HepG2 (cell line): ENCODE results near the gene ZDHHC6. TPM values are rescaled to one million over a fixed set of nuclear protein-coding genes. Genes with fewer than 3 reads are reported as not detected.

Experiments
- DDIT3 ChIP-seq: sonication (generic); formaldehyde crosslinking; IDR thresholded peaks from 2 replicates; pipeline ENCODE4 v1.4.0; 2020; ENCODE audit warnings: mild to moderate bottlenecking, missing genetic modification reagents
- DR1 ChIP-seq: sonication (generic); formaldehyde crosslinking; IDR thresholded peaks from 2 replicates; pipeline ENCODE4 v1.8.0; 2021; ENCODE audit warnings: mild to moderate bottlenecking, missing genetic modification reagents, inconsistent platforms
- ELF3 ChIP-seq: IDR thresholded peaks from 2 replicates; pipeline ENCODE4 v1.6.1; 2016; ENCODE audit warnings: missing genetic modification reagents, missing compliant biosample characterization
- EP300 ChIP-seq, 3 experiments: sonication (generic) in 1 of 3; formaldehyde crosslinking in 1 of 3; IDR thresholded peaks; 2 replicates each; pipeline versions ENCODE4 v1.5.1 to v1.6.1; 2011 to 2020; ENCODE audit warnings: low read depth in 2 of 3, low read length in 2 of 3, borderline replicate concordance in 1 of 3, improper control_type of control experiment in 1 of 3, mild to moderate bottlenecking in 1 of 3, missing genetic modification reagents in 1 of 3, moderate library complexity in 1 of 3
- GABPA ChIP-seq, 2 experiments: IDR thresholded peaks; 2 replicates each; pipeline ENCODE4 v1.6.1; 2011 to 2016; ENCODE audit warnings: low read depth in 2 of 2, low read length in 1 of 2, missing biosample characterization in 1 of 2, missing genetic modification characterization in 1 of 2
- GATAD2A ChIP-seq: IDR thresholded peaks from 2 replicates; pipeline ENCODE4 v1.6.1; 2016
- GTF2F1 ChIP-seq: fragments of 150-350 bp; IDR thresholded peaks from 2 replicates; pipeline ENCODE4 v1.6.1; 2014; ENCODE audit warnings: low read length
- HINFP ChIP-seq: sonication (generic); formaldehyde crosslinking; IDR thresholded peaks from 2 replicates; pipeline ENCODE4 v1.4.0; 2020; ENCODE audit warnings: low read depth, mild to moderate bottlenecking, missing genetic modification reagents
- MAZ ChIP-seq, 2 experiments: sonication (generic) in 1 of 2; formaldehyde crosslinking in 1 of 2; IDR thresholded peaks; 2 replicates each; pipeline versions ENCODE4 v1.5.0 to v1.6.1; 2012 to 2020; ENCODE audit warnings: low read depth in 2 of 2, mild to moderate bottlenecking in 2 of 2, borderline replicate concordance in 1 of 2, improper control_type of control experiment in 1 of 2, low read length in 1 of 2, missing genetic modification reagents in 1 of 2, moderate library complexity in 1 of 2
- POLR2G ChIP-seq: fragments of 200-400 bp; formaldehyde crosslinking; IDR thresholded peaks from 2 replicates; pipeline ENCODE4 v1.6.1; 2018; ENCODE audit warnings: mild to moderate bottlenecking, low read depth, low read length, moderate library complexity
- RBFOX2 ChIP-seq: fragments of 200-400 bp; formaldehyde crosslinking; IDR thresholded peaks from 2 replicates; pipeline ENCODE4 v1.6.1; 2017; ENCODE audit warnings: low read depth, mild to moderate bottlenecking, low read length
- RBM22 ChIP-seq: fragments of 200-400 bp; formaldehyde crosslinking; optimal IDR thresholded peaks from 2 replicates; pipeline ENCODE3; 2017; ENCODE audit warnings: mild to moderate bottlenecking, low read length, moderate library complexity
- SOX5 ChIP-seq: IDR thresholded peaks from 2 replicates; pipeline ENCODE4 v1.6.1; 2016; ENCODE audit warnings: borderline replicate concordance
- TBX2 ChIP-seq: sonication (generic); formaldehyde crosslinking; IDR thresholded peaks from 2 replicates; pipeline ENCODE4 v1.5.0; 2020; ENCODE audit warnings: missing genetic modification reagents, mild to moderate bottlenecking, borderline replicate concordance
- TCF7 ChIP-seq: sonication (generic); IDR thresholded peaks from 2 replicates; pipeline ENCODE4 v1.6.1; 2016; ENCODE audit warnings: antibody characterized with exemption, low read depth
- ZBTB33 ChIP-seq: sonication (generic); formaldehyde crosslinking; IDR thresholded peaks from 2 replicates; pipeline ENCODE4 v1.4.0; 2020; ENCODE audit warnings: missing genetic modification reagents
- ZNF841 ChIP-seq: sonication (generic); formaldehyde crosslinking; IDR thresholded peaks from 2 replicates; pipeline ENCODE4 v1.8.1; 2023; ENCODE audit warnings: missing genetic modification reagents, borderline replicate concordance
- ZSCAN31 ChIP-seq: sonication (generic); formaldehyde crosslinking; IDR thresholded peaks from 2 replicates; pipeline ENCODE4 v1.5.0; 2020; ENCODE audit warnings: low read depth, mild to moderate bottlenecking, missing genetic modification reagents
- polyA plus RNA-seq, 8 experiments: library from polyadenylated mRNA; depleted of rRNA in 3 of 8; stranded (reverse) in 7 of 8; unstranded in 1 of 8; fragments of >200 nt; fragmentation: Illumina TruSeq in 4 of 8; extraction: Trizol in 4 of 8; gene quantifications; 2 replicates each; pipeline versions ENCODE4 v1.2.1 to v1.2.3, GENCODE V29; 2011 to 2016; ENCODE audit warnings: low read depth in 4 of 8, missing spikeins in 1 of 8, mixed read lengths in 1 of 8; ENCODE audit not compliant: insufficient read depth in 1 of 8
- total RNA-seq, 5 experiments: library from RNA; depleted of rRNA; stranded (reverse); fragments of >200 nt; fragmentation: Illumina TruSeq; extraction: Trizol; gene quantifications; 2 replicates each; pipeline ENCODE4 v1.2.3, GENCODE V29; 2016; ENCODE audit warnings: low read depth in 1 of 5

The ZDHHC6 gene
- total and polyA plus RNA-seq, 2 of the 13 experiments (the other 11 are each of a cell fraction or from before 2014, with no cell fraction given) = 20.9 to 49.4 TPM

- TF ChIP-seq ZBTB33 (CRISPR knock-in tag) = peak; percentile 31; the same call in 1 of the 2 replicates
- TF ChIP-seq GTF2F1 = no peak
- peak; percentile 72; the same call in 1 of the 2 replicates for TF ChIP-seq SOX5 (CRISPR knock-in tag)
- TF ChIP-seq DDIT3 (CRISPR knock-in tag) = no peak
- TF ChIP-seq GABPA (IDR thresholded peaks at IDR 0.05; ENCODE audit: low read depth, low read length) = no peak
- TF ChIP-seq GABPA (CRISPR knock-in tag; IDR thresholded peaks at IDR 0.05; ENCODE audit: low read depth) = peak; percentile 39; the same call in 1 of the 2 replicates
- TF ChIP-seq EP300 (IDR thresholded peaks at IDR 0.05; ENCODE audit: low read depth in 2 of 2, low read length in 2 of 2) = peak in 1 of 2 experiments; percentile 83; a peak in 2 of 4 replicates
- TF ChIP-seq EP300 (CRISPR knock-in tag; IDR thresholded peaks at IDR 0.05; ENCODE audit: borderline replicate concordance) = peak; percentile 75
- 0 out of 2 replicates have a peak, but pooled peaks have one; percentile 1 for TF ChIP-seq RBFOX2
- peak; percentile 67 for TF ChIP-seq GATAD2A (CRISPR knock-in tag)
- TF ChIP-seq RBM22 = peak; percentile 19
- TF ChIP-seq MAZ (IDR thresholded peaks at IDR 0.05; ENCODE audit: borderline replicate concordance, low read depth, low read length) = no peak
- TF ChIP-seq MAZ (CRISPR knock-in tag; IDR thresholded peaks at IDR 0.05; ENCODE audit: low read depth) = no peak
- no peak for TF ChIP-seq DR1 (CRISPR knock-in tag)
- peak; percentile 84 for TF ChIP-seq ELF3 (CRISPR knock-in tag)
- 0 out of 2 replicates have a peak, but pooled peaks have one; percentile 35 for TF ChIP-seq HINFP (CRISPR knock-in tag)
- TF ChIP-seq TBX2 (CRISPR knock-in tag) = peak; percentile 80
- peak; percentile 30; the same call in 1 of the 2 replicates for TF ChIP-seq POLR2G
- TF ChIP-seq ZSCAN31 = no peak
- TF ChIP-seq TCF7 = peak; percentile 75
- no peak for TF ChIP-seq ZNF841 (CRISPR knock-in tag)
These were observed 57.4 kb downstream of the ZDHHC6 start (continued) for GRCh38 chr10:112389271-112389822.
